Astrocyte of the spinal cord (primary cell): Measurements from ENCODE around the gene MRPS12.
A peak's percentile ranks its signal among the peaks of the same experiment; 100 is the strongest.

Source experiments
- DNase-seq: peaks from one replicate; pipeline ENCODE4 v3.0.0; 2011; ENCODE audit warnings: low read depth, low spot score
- H3K4me3 ChIP-seq: 2 replicates; pipeline ENCODE4 v1.5.1; 2011; ENCODE audit warnings: low read depth, mild to moderate bottlenecking, low read length, moderate library complexity
- in situ Hi-C: cut with HindIII; loops from 2 replicates; pipeline ENCODE4 v1.10.0; 2017; ENCODE audit warnings: low sequenced_read_pairs
- TF ChIP-seq, protein P1 (sequence below): IDR thresholded peaks from 2 replicates; pipeline ENCODE4 v1.5.1; 2012; ENCODE audit warnings: low read depth, mild to moderate bottlenecking, low read length, inconsistent platforms

Gene MRPS12

DNA sequence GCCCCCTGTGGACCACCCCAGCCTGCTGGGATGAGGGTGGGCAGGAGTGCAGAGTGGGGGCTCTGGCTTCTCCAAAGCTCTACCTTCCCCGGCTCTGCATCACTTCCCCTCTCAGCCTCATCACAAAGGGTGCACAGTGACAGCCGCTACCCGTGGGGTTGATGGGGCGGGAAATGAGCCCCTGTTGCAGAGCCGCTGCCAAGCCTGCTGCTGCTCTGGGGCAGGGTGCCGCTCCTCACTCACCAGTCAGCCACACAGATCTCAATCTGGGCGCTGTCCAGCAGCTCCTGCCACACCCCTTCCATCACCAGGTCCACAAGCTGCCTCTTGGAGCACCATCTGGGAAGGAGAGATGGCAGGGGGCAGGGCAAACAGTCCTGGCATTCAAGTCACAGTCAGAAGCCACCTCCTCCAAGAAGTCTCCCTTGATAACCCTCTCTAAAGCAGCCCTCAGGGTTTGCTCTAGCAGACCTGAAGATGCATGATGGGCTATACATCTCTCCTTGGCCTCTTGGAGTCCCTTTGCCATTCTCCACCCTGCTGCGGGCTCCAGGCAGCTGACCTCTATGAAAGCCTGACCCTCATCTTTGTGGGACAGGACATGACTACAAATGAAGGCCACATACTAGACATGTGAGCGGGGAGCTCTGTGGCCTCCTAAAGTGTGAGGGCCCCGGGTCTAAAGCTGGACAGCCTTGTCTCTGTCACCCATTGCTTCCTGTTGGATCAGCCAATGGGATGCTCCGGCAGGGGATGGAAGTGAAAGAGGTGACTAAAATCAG, 15.7 kb downstream of the MRPS12 start:
- in situ Hi-C loops = no loop called here
- TF ChIP-seq, protein P1, sequence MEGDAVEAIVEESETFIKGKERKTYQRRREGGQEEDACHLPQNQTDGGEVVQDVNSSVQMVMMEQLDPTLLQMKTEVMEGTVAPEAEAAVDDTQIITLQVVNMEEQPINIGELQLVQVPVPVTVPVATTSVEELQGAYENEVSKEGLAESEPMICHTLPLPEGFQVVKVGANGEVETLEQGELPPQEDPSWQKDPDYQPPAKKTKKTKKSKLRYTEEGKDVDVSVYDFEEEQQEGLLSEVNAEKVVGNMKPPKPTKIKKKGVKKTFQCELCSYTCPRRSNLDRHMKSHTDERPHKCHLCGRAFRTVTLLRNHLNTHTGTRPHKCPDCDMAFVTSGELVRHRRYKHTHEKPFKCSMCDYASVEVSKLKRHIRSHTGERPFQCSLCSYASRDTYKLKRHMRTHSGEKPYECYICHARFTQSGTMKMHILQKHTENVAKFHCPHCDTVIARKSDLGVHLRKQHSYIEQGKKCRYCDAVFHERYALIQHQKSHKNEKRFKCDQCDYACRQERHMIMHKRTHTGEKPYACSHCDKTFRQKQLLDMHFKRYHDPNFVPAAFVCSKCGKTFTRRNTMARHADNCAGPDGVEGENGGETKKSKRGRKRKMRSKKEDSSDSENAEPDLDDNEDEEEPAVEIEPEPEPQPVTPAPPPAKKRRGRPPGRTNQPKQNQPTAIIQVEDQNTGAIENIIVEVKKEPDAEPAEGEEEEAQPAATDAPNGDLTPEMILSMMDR = no peak
- DNase-seq = no peak
- no peak overlapping the region for H3K4me3 ChIP-seq

DNA sequence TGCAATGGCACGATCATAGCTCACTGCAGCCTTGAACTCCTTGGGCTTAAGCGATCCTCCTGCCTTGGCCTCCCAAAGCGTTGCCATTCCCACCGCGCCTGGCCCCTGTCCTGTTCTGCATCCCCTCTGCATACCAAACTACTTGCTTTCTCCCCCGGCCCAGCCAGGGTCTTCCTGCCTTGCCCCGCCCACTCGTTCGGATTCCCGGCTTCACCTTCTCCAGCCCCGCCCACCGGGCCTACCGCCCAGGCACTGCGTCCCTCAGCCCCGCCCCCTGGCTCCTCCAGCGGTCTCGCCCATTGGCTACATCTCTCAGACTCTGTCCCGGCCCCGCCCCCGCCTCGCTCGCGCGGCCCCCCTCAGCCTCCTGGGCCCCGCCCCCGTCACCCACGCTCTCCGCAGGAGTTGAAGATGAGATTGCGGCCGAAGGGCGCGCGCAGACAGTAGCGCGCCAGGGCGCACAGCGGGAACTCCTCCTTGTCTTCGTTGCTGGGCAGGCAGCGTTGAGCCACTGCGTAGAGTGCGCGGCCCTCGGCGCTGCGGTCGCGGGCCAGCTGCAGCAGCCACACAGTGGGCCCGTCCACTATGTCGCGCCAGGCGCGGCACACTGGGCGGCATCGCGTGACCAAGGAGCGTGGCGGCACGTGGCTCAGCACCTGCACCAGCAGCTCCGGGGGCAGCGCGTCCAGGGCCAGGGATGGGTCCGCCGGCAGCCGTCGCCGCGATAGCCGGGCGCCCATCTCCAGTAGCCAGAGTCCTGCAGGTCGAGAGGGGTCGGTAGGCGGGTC, 19.0 kb downstream of the MRPS12 start:
- peak overlapping the region; percentile 33 for H3K4me3 ChIP-seq
- TF ChIP-seq, protein P1 = no peak
- DNase-seq = peak; percentile 82
- in situ Hi-C loops = no loop called here

GRCh38 chr19:38951187-38951586, 20.4 kb downstream of the MRPS12 start:
- no peak overlapping the region for H3K4me3 ChIP-seq
- in situ Hi-C loops = no loop called here
- no peak for DNase-seq
- TF ChIP-seq, protein P1 = no peak

- TF ChIP-seq, protein P1 = peak; percentile 45
- no peak overlapping the region for H3K4me3 ChIP-seq
- in situ Hi-C loops = no loop called here
- DNase-seq = no peak
Measured at GRCh38 chr19:38952395-38953165, 21.8 kb downstream of the MRPS12 start.

DNA sequence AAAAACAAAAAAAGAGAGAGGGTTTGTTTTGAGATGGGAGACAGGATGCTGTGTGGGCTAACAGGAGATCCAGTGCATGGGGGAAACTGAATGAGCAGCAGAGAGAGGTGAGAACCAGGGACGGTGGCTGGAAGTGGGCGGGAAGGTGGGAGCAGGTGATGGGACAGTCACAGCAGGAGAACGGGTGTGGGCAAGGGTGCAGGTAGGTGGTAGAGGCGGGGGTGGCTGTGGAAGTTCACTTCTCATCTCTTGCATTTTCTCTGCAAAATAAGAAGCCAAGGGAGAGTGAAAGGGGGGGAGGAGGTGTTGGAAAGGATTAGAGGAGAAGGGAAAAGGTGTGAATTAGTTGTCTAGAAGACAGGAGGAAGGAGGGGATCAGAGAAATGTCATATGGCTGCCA, 22.9 kb downstream of the MRPS12 start:
- DNase-seq = no peak
- TF ChIP-seq, protein P1 = no peak
- in situ Hi-C loops = no loop called here
- no peak overlapping the region for H3K4me3 ChIP-seq

DNA sequence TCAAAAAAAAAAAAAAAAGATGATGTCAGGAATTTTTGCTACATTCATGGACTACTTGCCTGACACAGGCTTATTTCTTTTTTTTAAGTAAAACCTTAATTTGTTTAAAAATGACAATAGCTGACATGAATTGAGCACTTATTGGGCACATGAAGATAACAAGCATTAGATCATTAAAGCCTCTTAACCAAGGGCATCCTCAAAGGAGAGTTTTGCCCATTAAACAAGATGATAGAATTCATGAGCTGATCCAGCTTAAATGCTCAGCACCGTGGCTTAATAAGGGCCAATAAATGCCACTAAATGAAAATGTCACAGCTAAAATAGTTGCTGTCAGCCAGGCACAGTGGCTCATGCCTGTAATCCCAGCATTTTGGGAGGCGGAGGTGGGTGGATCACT, 25.5 kb downstream of the MRPS12 start:
- TF ChIP-seq, protein P1 = no peak
- no peak for DNase-seq
- in situ Hi-C loops = no loop called here
- H3K4me3 ChIP-seq = no peak overlapping the region
